Measurements from ENCODE around the gene NR2F2. TPM values are rescaled to one million over a fixed set of nuclear protein-coding genes. Genes with fewer than 3 reads are reported as not detected.

The NR2F2 gene
- total and polyA plus RNA-seq, 10 donors, result 18.6 to 256 (median 111) TPM

DNA sequence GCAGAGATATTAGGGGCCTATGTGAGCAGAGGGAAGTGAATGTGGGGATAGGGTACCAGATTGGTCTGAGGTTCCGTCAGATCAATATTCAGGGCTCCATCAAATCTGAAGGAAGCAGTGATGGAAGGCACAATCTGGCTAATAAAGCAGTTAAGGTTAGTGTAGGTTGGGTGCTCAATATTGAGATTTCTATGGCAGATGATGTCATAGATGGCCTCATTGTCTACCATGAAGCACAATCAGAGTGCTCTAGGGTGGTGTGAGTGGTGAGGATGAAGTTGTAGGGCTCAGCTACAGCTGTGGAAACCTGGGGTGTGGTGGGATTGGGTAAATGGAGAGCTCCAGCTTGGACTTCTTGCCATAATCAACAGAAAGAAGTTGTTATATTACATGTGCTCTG, 58.2 kb downstream of the NR2F2 start:
- no peak overlapping the region for H3K27ac ChIP-seq
- WGBS, 5 donors, result 0 to 43% (median 34%) methylated on average over 1 of the region's 1 CpG
- H3K4me1 ChIP-seq, result no peaks in the 10 kb centered on the region
- H3K36me3 ChIP-seq, result no peaks in the 10 kb centered on the region
- H3K4me3 ChIP-seq, result no peak overlapping the region
- H3K27me3 ChIP-seq (replicated peaks in 1 of 7), result no peaks in the 10 kb centered on the region
- intact Hi-C loops (cut with DNase I; ENCODE audit: low total_unique reads), result no loop called here
- no peak for TF ChIP-seq POLR2A (IDR thresholded peaks at IDR 0.05)
- TF ChIP-seq, protein P1, sequence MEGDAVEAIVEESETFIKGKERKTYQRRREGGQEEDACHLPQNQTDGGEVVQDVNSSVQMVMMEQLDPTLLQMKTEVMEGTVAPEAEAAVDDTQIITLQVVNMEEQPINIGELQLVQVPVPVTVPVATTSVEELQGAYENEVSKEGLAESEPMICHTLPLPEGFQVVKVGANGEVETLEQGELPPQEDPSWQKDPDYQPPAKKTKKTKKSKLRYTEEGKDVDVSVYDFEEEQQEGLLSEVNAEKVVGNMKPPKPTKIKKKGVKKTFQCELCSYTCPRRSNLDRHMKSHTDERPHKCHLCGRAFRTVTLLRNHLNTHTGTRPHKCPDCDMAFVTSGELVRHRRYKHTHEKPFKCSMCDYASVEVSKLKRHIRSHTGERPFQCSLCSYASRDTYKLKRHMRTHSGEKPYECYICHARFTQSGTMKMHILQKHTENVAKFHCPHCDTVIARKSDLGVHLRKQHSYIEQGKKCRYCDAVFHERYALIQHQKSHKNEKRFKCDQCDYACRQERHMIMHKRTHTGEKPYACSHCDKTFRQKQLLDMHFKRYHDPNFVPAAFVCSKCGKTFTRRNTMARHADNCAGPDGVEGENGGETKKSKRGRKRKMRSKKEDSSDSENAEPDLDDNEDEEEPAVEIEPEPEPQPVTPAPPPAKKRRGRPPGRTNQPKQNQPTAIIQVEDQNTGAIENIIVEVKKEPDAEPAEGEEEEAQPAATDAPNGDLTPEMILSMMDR (IDR thresholded peaks at IDR 0.05 in 8 of 11, conservative IDR thresholded peaks at IDR 0.05 in 3 of 11), result no peak
- no peak for TF ChIP-seq POLR2AphosphoS5 (IDR thresholded peaks at IDR 0.05)
- no peak for DNase-seq
- peaks cover 0 to 15% (median 4%) of the 10 kb centered on the region in 8 donors for H3K9me3 ChIP-seq

Measured in spleen (tissue), 11 donors.